ENCODE measurements around the gene PPP1R9A.
"Not testable (repeated sequence)": the region's sequence is repeated elsewhere in the genome, so short reads cannot be mapped to it uniquely, and the experiment has no call there.

Gene PPP1R9A

DNA sequence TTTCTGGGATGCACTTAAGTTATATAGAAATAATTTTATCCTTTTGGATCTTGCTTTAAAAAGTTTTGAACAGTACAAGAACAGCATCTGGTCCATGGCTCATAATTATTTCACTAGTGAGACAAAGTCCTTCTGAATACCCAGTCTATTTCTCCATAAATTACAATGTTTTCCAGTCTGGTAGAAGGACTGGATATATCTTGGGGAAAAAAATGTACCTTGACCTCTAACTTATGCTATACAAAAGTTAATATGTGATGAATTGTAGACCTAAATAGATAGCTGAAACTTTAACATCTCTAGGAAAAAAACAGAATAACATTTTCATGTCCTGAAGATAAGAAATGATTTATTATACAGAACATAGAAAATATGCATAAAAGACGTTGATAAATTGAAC, 88.5 kb downstream of the PPP1R9A start:
- Histone ChIP-seq H3K9me3 (ENCODE audit: low read length) (no peaks in the 10 kb centered on the region), H3K4me3 (ENCODE audit: low read depth in 1 of 2, low read length in 2 of 2) (no peak overlapping the region), H3K9ac (ENCODE audit: low read length) (no peak overlapping the region), H3K27ac (ENCODE audit: low read depth, low read length) (no peak overlapping the region), H3K27me3 (ENCODE audit: control insufficient read depth in 1 of 2, insufficient read depth in 2 of 2, low read length in 2 of 2) (no peaks in the 10 kb centered on the region), H3K36me3 (ENCODE audit: insufficient read depth, low read length) (no peaks in the 10 kb centered on the region), H3K4me1 (ENCODE audit: insufficient read depth, low read length) (no peaks in the 10 kb centered on the region)

- Histone ChIP-seq H3K27ac (ENCODE audit: low read depth, low read length) (no peak overlapping the region), H3K4me3 (ENCODE audit: low read depth in 1 of 2, low read length in 2 of 2) (no peak overlapping the region), H3K27me3 (ENCODE audit: control insufficient read depth in 1 of 2, insufficient read depth in 2 of 2, low read length in 2 of 2) (no peaks in the 10 kb centered on the region), H3K9ac (ENCODE audit: low read length) (no peak overlapping the region), H3K9me3 (ENCODE audit: low read length) (no peaks in the 10 kb centered on the region), H3K4me1 (ENCODE audit: insufficient read depth, low read length) (no peaks in the 10 kb centered on the region), H3K36me3 (ENCODE audit: insufficient read depth, low read length) (no peaks in the 10 kb centered on the region)
Measured at GRCh38 chr7:94996369-94996768, 89.0 kb downstream of the PPP1R9A start.

DNA sequence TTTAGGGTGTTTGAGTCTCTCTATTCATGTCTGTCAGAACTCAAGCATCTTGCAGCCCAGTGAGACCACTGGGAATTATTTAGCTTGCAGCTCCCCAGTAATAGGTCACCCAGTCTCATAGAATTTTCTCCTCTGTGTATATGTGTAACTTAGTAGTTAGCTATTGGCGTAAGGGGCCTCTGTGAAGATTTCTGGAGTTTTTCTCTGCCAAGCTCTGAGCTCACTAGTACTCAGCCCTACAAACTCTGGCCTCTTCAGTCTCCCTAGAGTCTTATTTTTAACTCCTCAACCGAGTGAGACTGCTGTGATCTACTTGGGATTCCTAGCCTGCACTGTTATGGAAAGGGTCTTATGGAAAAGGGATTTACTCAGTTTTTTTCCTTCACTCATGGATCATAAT, 90.2 kb downstream of the PPP1R9A start:
- H3K36me3 ChIP-seq (ENCODE audit: insufficient read depth, low read length): no peaks in the 10 kb centered on the region
- H3K9ac ChIP-seq (ENCODE audit: low read length): no peak overlapping the region
- H3K27ac ChIP-seq (ENCODE audit: low read depth, low read length): no peak overlapping the region
- H3K4me3 ChIP-seq (ENCODE audit: low read depth in 1 of 2, low read length in 2 of 2): no peak overlapping the region
- no peaks in the 10 kb centered on the region for H3K4me1 ChIP-seq (ENCODE audit: insufficient read depth, low read length)
- H3K27me3 ChIP-seq (ENCODE audit: control insufficient read depth in 1 of 2, insufficient read depth in 2 of 2, low read length in 2 of 2): no peaks in the 10 kb centered on the region
- H3K9me3 ChIP-seq (ENCODE audit: low read length): no peaks in the 10 kb centered on the region

DNA sequence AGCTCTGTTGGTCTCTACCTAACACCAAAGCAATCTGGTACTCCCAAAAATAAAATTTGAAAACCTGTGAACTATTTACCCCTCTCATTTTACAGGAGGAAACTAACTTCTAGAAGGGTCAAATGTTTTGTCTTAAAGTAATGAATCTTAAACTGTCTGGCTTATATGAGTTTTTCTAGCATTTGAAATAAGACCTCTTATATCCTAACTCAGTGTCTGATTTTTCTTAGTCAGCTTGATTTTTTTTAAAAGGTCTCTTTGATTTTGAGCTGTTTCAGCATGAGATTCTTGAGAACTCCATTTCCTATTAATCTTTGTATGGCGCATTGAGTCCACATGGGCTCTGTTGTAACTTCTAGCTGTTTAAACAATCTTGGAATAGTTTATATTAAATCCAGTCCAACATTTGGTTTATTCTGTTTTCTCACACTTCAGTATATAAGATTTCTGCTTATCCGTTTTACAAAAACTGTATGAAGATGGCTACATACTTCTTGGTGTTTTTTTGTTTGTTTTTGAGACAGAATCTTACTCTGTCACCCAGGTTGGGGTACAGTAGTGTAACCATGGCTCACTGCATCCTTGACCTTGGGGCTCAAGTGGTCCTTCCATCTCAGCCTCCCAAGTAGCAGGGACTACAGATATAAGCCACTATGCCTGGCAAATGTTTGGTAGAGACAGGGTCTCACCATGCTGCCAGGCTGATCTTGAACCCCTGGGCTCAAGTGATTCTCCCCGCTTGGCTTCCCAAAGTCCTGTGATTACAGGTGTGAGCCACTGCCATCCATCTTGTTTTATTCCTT, 91.1 kb downstream of the PPP1R9A start:
- Histone ChIP-seq H3K4me1 (ENCODE audit: insufficient read depth, low read length) (no peaks in the 10 kb centered on the region), H3K27me3 (ENCODE audit: control insufficient read depth in 1 of 2, insufficient read depth in 2 of 2, low read length in 2 of 2) (no peaks in the 10 kb centered on the region), H3K36me3 (ENCODE audit: insufficient read depth, low read length) (no peaks in the 10 kb centered on the region), H3K9ac (ENCODE audit: low read length) (no peak overlapping the region), H3K9me3 (ENCODE audit: low read length) (no peaks in the 10 kb centered on the region), H3K4me3 (ENCODE audit: low read depth in 1 of 2, low read length in 2 of 2) (no peak overlapping the region), H3K27ac (ENCODE audit: low read depth, low read length) (no peak overlapping the region)

GRCh38 chr7:94999069-94999351, 91.6 kb downstream of the PPP1R9A start:
- Histone ChIP-seq H3K36me3 (ENCODE audit: insufficient read depth, low read length) (no peaks in the 10 kb centered on the region), H3K9me3 (ENCODE audit: low read length) (no peaks in the 10 kb centered on the region), H3K9ac (ENCODE audit: low read length) (no peak overlapping the region), H3K4me1 (ENCODE audit: insufficient read depth, low read length) (no peaks in the 10 kb centered on the region), H3K27me3 (ENCODE audit: control insufficient read depth in 1 of 2, insufficient read depth in 2 of 2, low read length in 2 of 2) (no peaks in the 10 kb centered on the region), H3K4me3 (ENCODE audit: low read depth in 1 of 2, low read length in 2 of 2) (no peak overlapping the region), H3K27ac (ENCODE audit: low read depth, low read length) (no peak overlapping the region)

GRCh38 chr7:94999601-95000000, 92.2 kb downstream of the PPP1R9A start:
- H3K27me3 ChIP-seq (ENCODE audit: control insufficient read depth in 1 of 2, insufficient read depth in 2 of 2, low read length in 2 of 2); H3K27ac ChIP-seq (ENCODE audit: low read depth, low read length); H3K4me3 ChIP-seq (ENCODE audit: low read depth in 1 of 2, low read length in 2 of 2); H3K9me3 ChIP-seq (ENCODE audit: low read length); H3K9ac ChIP-seq (ENCODE audit: low read length); H3K36me3 ChIP-seq (ENCODE audit: insufficient read depth, low read length); H3K4me1 ChIP-seq (ENCODE audit: insufficient read depth, low read length): not testable (repeated sequence)

DNA sequence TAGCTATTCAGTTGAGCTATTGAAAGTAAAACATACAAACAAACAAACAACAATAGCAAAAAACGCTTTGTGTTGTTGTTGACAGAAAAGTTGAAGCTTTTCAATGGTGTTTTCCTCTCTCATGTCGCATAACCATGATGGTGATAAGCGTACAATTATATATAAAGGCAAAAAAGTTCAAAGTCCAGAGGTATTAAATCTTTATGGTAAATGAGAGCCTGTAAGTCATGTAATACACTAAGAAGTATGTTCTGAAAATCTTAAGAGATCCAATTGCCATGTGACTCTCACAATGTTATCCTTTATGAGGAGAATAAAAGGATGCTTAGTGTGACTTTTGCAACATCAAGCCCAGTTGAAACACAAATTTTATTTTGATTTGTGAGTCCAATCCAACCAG, 93.9 kb downstream of the PPP1R9A start:
- Histone ChIP-seq H3K36me3 (ENCODE audit: insufficient read depth, low read length) (no peaks in the 10 kb centered on the region), H3K9me3 (ENCODE audit: low read length) (no peaks in the 10 kb centered on the region), H3K27me3 (ENCODE audit: control insufficient read depth in 1 of 2, insufficient read depth in 2 of 2, low read length in 2 of 2) (no peaks in the 10 kb centered on the region), H3K27ac (ENCODE audit: low read depth, low read length) (no peak overlapping the region), H3K4me3 (ENCODE audit: low read depth in 1 of 2, low read length in 2 of 2) (no peak overlapping the region), H3K4me1 (ENCODE audit: insufficient read depth, low read length) (peaks cover 4% of the 10 kb centered on the region), H3K9ac (ENCODE audit: low read length) (no peak overlapping the region)

DNA sequence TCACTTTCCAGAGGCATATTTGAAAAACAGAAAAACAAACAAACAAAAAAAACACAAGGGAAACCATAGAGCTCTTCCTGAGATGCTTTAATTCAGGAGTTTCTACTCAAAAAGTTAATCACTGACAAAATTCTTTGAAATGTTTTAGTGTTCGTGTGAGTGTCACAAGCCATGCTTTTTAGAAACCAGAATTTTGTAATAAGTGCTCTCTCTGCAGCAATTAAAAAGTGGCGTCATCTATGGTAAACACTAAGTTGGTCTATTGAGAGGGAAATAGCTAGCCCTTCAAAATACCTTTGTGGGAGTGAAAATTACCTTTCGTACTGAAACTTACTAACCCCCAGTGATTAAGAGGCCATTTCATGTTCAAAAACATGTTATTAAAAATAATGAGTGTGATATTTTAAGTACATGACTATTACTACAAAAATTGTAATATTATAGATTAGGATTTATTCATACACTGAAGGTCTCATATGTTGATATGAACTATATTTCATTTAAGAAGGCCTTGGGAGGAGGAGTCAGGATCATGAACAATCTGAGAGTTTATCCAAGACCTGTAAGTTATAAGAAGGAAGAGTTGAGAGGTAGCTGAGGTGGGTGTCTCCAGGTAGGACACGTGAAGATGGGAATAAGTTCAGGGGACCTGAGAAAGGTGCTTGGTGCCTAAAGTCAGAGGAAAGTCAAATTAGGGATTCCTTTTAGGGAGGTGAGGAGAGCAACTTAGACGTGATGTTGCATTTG, 94.6 kb downstream of the PPP1R9A start:
- H3K4me3 ChIP-seq (ENCODE audit: low read depth in 1 of 2, low read length in 2 of 2): no peak overlapping the region
- H3K36me3 ChIP-seq (ENCODE audit: insufficient read depth, low read length): no peaks in the 10 kb centered on the region
- no peak overlapping the region for H3K27ac ChIP-seq (ENCODE audit: low read depth, low read length)
- H3K9me3 ChIP-seq (ENCODE audit: low read length): no peaks in the 10 kb centered on the region
- no peak overlapping the region for H3K9ac ChIP-seq (ENCODE audit: low read length)
- H3K27me3 ChIP-seq (ENCODE audit: control insufficient read depth in 1 of 2, insufficient read depth in 2 of 2, low read length in 2 of 2): no peaks in the 10 kb centered on the region
- H3K4me1 ChIP-seq (ENCODE audit: insufficient read depth, low read length): peaks cover 4% of the 10 kb centered on the region

- Histone ChIP-seq H3K36me3 (ENCODE audit: insufficient read depth, low read length) (no peaks in the 10 kb centered on the region), H3K27me3 (ENCODE audit: control insufficient read depth in 1 of 2, insufficient read depth in 2 of 2, low read length in 2 of 2) (no peaks in the 10 kb centered on the region), H3K4me3 (ENCODE audit: low read depth in 1 of 2, low read length in 2 of 2) (no peak overlapping the region), H3K27ac (ENCODE audit: low read depth, low read length) (no peak overlapping the region), H3K9ac (ENCODE audit: low read length) (no peak overlapping the region), H3K4me1 (ENCODE audit: insufficient read depth, low read length) (peaks cover 4% of the 10 kb centered on the region), H3K9me3 (ENCODE audit: low read length) (no peaks in the 10 kb centered on the region)
Measured at GRCh38 chr7:95002775-95003174, 95.4 kb downstream of the PPP1R9A start.

DNA sequence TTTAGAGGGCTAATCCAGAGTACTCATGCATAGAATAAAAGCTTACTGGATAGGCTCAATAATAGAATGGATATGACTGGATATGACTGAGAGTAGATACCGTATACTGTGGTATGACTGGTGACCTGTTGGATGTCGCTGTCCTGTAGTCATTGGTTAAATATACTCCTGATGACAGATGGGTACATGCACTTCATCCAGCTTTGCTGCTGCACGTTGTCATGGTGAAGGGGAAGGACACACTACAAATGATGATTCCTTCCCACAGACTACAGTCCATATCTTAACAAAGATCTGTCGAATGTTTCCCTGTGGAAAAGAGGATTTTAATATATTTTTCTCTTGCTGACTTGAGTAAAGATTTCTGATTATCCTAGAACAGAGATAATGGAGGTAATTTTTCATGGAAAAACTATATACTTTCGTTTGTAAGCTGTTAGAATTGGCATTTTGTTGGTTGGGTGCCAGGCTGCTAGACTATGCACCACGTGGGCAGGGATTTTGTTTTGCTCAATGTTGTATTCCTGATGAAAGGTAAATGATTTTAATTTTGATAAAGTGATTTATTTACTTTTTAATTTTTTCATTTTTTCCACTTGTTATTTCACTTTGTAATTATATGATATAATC, 97.3 kb downstream of the PPP1R9A start:
- no peak overlapping the region for H3K9ac ChIP-seq (ENCODE audit: low read length)
- peaks cover 4% of the 10 kb centered on the region for H3K4me1 ChIP-seq (ENCODE audit: insufficient read depth, low read length)
- H3K27me3 ChIP-seq (ENCODE audit: control insufficient read depth in 1 of 2, insufficient read depth in 2 of 2, low read length in 2 of 2): no peaks in the 10 kb centered on the region
- H3K9me3 ChIP-seq (ENCODE audit: low read length): no peaks in the 10 kb centered on the region
- H3K36me3 ChIP-seq (ENCODE audit: insufficient read depth, low read length): no peaks in the 10 kb centered on the region
- H3K27ac ChIP-seq (ENCODE audit: low read depth, low read length): no peak overlapping the region
- H3K4me3 ChIP-seq (ENCODE audit: low read depth in 1 of 2, low read length in 2 of 2): no peak overlapping the region

DNA sequence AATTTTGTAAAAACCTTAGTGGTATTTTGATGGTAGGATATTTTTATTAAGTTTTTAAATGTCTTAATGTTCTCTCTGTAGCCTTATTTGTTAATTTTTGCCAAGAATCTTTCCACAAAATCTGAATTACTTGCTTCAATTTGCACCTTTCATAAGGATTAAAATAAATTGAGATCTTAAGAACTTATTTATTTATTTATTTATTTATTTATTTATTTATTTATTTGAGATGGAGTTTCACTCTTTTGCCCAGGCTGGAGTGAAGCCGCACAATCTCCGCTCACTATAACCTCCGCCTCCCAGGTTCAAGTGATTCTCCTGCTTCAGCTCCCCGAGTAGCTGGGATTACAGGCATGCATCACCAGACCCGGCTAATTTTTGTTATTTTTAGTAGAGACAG, 98.6 kb downstream of the PPP1R9A start:
- Histone ChIP-seq H3K4me3 (ENCODE audit: low read depth in 1 of 2, low read length in 2 of 2) (no peak overlapping the region), H3K9ac (ENCODE audit: low read length) (no peak overlapping the region), H3K27me3 (ENCODE audit: control insufficient read depth in 1 of 2, insufficient read depth in 2 of 2, low read length in 2 of 2) (no peaks in the 10 kb centered on the region), H3K4me1 (ENCODE audit: insufficient read depth, low read length) (peaks cover 4% of the 10 kb centered on the region), H3K36me3 (ENCODE audit: insufficient read depth, low read length) (no peaks in the 10 kb centered on the region), H3K9me3 (ENCODE audit: low read length) (no peaks in the 10 kb centered on the region), H3K27ac (ENCODE audit: low read depth, low read length) (no peak overlapping the region)
